AG08395 (cell line): Measurements from ENCODE around the gene PDE2A.
"Not testable (repeated sequence)": the region's sequence is repeated elsewhere in the genome, so short reads cannot be mapped to it uniquely, and the experiment has no call there.

Source experiments
- DNase-seq: peaks from one replicate; pipeline ENCODE4 v3.0.0; 2012; ENCODE audit warnings: mixed read lengths, low spot score

PDE2A gene

DNA sequence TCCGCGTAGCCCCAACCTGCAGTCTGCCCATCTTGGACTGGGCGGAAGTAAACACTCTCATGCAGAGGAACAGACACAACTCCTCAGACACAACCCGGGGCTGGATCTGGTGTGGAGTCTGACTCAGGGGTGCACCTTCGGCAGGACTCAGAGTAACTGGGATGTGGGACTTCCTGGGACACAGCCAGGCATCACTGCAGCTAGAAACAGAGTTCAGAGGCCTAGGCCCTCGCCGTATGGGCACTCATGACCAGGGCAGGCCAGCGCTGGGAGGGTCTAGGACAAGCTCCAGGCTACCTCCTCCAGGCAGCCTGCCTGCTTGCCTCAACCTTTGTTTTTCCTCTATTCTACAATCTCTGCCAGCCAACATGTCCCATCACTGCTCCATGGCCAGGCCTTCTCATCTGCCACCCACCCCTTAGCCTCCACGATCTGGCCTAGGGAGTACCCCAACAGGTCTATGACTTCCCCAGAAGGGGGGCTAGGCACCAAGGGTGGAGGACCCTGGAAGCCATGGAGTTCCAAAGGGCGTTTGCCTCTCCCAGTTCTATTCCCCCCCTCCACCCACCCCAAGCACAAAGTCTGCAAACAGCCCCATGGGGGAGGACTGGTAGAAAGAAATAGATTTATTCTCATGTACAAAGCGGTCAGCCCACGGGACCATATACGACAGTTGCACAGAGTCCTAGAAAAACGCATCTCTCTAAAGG, 98.5 kb downstream of the PDE2A start:
- DNase-seq: no peak

DNA sequence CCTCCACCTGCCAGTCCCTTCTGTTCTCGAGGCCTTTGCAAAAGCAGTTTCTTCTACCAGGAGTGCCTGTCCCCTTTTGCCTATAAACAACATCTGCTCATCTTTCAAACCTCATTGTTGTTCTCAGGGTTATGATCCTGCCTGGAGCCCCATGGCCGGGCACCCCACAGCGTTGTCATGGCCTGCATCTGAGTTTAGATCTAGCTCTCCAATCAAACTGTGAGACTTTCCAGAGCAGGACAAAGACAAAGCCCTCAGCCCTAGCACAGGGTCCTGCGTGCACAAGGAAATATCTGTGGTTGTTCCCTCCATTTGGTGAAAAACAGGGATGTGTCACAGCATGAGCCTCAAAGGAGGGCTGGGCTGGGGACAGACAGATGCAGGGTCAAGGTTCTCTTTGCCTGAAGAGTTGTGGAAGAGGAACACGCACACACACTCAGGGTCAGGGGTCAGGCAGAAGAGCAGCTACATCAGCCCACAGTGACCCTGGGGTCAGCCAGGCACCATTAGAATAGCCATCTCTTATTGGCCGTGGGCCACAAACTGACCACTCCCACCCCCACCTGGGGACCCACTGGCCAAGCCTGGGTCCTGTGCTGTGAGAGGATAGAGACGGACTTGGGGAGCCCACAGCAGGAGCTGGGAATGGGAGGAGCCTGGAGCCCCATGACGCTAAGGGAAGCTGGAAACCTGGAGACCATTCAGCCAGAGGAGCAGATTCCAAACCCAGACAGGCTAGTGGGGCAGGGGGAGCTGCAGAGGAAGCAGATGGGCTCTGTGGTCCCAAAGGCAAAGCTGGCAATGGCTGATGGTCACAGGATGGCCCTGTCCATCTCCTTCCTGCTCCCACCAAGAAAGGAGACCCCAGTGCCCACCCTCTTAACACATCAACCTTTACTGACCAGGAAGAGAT, 99.4 kb downstream of the PDE2A start:
- no peak for DNase-seq

DNA sequence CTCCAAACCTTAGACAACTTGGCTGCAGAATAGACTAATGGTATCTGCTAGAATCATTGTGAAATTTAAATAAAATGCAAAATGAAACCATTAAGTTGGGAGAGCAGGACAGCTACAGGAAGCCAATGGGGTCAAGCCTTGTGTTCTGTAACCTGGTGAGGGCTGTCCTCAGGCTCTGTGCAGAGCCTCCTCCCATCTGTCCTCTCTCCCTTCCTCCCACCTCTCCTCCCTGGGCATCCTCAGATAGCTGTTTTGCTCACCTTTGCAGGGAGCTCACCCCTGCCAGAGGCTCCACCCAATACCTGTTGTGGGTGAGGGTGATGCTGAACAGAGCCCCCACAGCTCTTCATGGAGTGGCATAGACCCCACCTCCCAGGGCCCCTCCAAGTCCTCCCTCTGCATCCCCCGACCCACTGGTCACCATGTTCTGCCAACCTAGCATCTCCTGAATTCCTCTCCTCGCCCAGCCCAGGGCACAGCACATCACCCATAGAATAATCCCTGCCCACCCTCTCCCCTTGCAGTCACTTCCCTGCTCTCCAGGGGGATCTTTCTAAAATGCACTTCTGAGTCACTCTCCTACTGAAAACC, 100.3 kb downstream of the PDE2A start:
- DNase-seq: no peak

DNA sequence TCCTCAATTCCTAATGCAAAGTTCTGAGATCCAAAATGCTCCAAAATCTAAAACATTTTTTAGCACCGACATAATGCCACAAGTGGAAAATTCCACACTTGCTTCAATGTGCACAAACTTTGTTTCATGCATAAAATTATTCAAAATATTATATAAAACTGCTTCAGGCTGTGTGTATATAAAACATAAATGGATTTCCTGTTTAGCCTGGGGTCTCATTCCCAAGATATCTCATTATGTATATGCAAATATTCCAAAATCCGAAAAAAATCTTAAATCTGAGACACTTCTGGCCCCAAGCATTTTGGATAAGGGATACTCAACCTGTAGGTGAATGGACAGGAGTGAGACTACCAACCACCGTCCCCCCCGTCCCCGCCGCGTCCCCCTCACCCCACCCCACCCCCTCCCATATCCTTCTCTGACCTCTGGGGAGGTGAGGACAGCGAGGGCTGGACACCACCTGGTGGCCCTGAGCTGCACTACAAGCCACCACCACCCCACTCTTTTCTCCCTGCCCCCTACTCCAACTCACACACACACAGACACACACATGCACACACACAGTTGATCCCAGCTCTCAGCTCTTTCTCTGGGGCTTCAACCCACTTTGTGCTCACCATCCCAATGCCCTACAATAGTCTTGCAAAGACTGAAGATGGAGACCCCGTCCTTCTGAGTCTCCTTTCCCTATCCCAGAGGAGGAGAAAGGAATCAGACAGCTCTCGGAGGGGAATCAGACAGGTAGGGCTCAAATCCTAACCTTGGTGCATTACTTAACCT, 101.0 kb downstream of the PDE2A start:
- DNase-seq: peak; percentile 71

DNA sequence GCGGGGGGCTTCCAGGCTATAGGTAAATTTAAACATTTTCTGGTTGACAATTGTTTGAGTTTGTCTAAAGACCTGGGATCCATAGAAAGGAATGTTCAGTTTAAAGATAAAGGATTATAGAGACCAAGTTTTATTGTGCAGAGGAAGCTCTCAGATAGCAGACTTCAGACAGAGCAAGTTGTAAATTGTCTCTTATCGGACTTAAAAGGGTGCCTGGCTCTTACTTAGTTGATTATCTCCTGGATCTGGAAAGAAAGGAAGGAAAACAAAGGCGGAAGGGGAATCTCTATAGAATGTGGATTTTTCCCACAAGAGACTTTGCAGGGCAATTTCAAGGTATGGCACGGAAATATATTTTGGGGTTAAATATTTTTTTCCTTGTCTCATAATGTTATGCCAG, 101.7 kb downstream of the PDE2A start:
- DNase-seq: not testable (repeated sequence)

DNA sequence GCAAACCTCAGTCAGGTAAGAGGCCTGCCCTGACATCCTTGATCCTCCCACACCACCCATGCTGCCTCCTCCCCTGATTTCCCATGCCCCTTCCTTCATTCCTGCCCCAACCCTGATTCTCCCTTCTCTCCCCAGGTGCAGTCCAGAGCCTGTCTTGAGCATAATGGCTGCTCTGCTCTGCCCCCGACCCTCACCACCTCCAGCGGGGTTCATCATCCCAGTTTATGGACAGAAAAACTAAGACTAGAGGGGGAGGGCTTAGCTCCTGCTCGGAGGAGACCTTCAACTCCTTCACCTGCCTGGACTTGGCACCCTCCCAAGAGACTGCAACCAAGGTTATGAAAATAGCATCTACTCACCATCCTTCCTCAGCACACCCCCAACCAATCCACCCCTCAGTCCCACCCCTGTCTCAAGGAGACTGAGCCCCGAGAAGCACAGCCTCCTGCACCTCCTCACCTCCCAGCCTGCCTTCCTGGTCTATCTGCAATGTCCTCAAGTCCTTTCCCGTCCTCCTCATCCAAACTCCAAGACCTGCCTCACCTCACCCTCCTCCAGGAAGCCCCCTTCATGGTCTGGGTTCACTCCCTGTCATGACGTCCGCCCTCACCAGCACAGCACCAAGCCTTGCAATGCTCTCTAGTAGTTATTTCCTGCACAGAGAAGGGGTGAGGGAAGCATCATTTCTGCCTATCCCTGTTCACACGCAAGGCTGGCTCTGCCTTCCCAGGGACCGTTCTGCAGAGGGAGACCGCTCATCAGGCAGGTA, 103.1 kb downstream of the PDE2A start:
- no peak for DNase-seq

DNA sequence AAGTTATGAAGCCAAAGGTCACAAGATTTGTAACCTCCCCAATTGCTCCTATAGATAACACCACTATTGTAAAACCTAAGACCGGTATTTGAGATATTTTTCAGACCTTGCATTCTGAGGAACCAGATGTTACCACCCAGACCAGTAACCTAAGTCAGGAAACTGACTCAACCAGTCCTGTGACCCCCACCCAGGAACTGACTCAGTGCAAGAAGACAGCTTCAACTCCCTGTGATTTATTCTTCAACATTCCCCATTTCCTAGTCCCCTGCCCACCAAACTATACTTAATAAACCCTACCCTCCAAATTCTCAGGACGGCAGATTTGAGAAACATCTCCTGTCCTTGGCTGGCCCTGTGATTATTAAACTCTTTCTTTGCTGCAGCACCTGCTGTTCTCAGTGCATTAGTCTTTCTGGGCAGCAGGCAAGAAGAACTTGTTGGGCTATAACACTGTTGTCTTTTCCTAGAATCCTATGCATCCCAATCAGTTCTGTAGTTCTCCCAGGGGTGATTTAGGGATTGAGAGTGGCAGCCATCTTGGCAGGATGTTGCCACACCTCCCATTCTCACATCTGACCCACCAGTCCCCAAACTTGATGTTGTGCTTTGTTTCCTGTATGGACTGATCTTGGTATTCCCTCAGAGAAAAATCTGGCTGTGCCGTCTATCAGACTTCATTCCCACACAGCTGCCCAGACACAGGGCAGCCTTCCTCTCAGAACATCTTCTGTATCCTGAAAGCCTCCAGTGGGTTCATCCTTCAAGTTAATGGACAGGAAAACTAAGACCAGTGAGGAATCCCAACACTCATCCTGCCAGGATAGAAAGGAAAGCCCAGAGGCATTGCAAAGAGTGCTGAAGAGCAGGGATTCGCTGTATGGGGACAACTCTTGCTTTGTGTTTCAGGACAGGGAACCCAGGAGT, 104.0 kb downstream of the PDE2A start:
- DNase-seq: no peak

DNA sequence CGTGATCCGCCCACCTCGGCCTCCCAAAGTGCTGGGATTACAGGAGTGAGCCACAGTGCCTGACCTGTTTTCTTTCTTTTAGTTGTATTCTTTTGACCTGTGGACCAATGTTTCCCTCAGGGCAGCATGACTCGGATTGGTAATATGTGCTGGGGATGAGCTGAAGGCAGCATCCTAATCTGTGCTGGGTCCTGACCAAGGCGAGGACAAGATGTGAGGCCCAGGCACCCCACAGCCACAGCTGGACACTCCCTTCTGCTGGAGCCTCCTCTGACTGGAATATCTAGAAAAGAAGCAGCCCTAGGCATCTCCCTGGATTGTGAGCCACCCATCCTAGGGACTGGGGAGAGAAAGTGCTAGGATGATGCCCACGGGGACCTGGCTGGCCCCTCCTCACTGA, 105.4 kb downstream of the PDE2A start:
- peak; percentile 59 for DNase-seq

DNA sequence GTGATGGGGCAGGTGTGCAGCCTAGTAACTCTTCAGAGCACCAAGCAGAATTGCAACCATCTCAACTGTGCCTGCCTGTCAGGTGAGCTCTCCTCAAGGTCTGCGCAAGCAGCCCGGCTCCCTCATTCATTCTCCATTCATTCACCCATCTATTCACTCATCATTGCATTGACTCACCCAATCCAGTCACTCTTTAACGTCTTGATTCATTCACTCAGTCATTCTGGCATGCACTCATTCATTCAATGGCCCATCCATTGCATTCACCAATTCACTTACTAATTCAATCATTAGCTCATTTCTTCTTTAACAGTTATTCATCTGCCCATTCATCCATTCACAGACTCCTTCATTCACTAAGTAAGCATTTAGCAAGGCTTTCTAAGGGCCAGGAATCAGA, 111.8 kb downstream of the PDE2A start:
- no peak for DNase-seq

DNA sequence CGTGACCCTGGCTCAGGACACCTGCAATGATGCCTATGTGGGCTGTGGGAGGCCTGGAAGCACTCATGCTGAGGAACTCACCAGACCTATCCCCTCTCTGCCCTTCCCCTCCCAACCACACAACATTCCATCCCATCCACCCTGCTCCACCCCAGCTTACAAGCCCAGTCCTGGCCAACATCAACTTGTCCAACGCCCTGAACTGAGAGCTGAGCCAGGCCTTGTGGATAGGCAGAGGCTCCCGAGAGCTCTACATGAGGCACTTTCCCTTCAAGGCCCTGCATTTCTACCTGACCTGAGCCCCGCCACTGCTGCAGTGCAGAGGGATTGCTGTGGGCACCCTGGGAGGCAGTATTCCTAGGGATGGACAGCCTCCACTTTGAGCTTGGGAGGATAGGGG, 112.4 kb downstream of the PDE2A start:
- no peak for DNase-seq

DNA sequence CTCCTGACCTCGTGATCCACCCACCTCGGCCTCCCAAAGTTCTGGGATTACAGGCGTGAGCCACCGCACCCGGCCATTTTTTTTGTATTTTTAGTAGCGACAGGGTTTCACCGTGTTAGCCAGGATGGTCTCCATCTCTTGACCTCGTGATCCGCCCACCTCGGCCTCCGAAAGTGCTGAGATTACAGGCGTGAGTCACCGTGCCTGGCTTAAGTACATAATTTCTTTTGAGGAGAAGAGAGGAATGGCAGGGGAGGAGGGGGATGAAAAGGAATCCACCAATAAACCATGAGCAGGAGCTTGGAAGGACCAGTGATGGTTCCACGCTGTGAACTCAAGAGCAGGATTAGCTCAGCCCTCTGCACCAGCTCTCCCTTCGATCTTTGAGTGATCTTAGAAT, 113.4 kb downstream of the PDE2A start:
- DNase-seq: not testable (repeated sequence)

DNA sequence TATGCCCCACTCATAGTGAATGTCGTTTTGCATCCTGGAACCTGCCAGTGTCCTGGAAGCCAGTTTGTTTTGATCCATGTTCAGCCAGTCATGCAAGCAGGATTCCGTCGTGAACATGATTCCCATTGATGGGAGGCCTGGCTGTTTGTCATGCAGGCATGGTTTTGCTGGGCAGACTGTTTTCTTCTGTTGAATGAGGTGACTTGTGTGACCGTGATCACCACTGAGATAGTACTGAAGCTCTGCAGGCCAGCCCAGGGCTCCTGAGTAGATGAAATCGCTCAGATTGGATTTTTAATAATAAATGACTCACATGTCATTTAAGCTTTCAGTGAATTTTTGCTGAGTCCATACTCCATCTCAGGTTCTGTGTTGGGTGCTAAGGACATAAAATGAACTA, 117.8 kb downstream of the PDE2A start:
- DNase-seq: no peak

DNA sequence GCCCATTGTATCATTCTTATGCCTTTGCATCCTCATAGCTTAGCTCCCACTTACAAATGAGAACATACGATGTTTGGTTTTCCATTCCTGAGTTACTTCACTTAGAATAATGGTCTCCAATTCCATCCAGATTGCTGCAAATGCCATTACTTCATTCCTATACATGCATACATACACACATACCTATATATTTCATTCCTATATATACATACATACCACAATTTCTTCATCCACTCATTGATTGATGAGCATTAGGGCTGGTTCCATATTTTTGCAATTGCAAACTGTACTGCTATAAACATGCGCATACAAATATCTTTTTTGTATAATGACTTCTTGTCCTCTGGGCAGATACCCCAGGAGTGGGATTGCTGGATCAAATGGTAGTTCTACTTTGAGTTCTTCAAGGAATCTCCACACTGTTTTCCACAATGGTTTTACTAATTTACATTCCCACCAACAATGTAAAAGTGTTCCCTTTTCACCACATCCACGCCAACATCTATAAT, 119.2 kb downstream of the PDE2A start:
- not testable (repeated sequence) for DNase-seq

DNA sequence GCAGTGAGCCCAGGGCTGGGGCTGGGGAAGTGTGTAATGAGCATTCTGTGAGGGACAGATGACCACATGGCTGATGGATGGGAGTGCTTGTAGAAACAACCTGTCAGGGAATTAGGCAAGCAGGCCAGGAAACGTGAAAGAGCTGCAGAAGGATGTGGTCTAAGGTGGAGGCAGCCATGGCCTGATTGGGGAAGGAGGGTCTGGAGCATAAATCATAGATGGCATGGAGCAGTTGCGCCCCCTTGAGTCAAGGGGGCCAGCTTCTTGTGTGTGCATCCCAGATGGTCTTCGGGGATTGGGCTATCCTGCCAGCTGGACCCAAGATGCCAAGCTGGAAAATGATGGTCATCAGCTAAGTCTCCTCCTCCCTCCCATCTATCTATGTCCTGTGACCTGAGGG, 120.5 kb downstream of the PDE2A start:
- DNase-seq: no peak

DNA sequence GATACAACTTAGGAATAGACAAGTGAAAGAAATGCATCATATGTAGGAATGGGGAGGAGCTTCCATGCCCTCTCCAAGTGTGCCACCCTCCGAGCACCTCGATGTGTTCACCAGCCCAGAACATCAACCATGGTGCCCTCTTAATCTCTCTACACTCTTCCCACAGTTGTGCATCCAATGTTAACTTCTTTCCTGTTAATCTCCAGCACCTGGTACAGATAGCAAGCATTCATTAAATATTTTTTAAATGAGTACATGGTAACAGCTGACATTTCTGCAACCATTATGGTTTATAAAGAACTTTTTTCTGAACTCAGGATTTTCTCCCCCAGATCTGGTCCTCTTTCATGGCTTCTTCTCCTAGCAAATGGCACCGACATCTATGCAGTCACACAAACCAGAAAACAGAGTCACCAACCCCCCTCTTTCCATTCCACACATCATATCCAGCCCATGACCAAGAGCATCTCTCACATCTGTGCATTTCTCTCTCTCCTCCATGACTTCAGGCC, 121.8 kb downstream of the PDE2A start:
- no peak for DNase-seq

DNA sequence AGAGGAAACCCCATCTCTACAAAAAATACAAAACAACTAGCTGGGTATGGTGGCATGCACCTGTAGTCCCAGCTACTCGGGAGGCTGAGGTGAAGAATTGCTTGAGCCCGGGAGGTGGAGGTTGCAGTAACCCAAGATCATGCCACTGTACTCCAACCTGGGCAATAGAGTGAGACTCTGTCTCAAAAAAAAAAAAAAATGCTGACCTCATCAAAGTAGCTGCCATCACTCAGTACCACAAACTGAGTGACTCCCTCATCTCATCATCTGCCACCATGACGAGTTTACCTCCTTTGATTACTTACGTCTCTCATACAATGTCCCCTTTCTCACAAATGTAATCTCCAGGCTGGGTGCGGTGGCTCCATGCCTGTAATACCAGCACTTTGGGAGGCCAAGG, 122.7 kb downstream of the PDE2A start:
- DNase-seq: no peak

DNA sequence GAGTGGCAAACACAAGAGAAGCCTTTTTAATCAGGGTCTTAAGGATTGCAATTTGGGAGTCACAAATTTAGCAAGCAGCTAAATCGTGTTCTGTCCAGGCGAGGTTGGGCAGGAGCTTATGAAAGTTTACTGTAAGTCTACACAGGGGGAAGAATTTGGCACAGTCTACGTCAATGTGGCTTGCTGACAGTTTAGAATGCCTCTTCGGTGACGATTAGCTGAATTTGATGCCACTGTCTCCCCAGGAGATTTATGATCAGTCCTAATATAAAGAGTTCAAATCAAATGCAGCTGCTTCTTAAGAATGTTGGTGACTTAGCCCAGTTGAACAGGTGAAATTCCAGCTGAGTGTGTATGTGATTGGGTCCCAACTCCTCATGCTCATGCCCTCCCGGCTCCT, 125.8 kb downstream of the PDE2A start:
- no peak for DNase-seq

DNA sequence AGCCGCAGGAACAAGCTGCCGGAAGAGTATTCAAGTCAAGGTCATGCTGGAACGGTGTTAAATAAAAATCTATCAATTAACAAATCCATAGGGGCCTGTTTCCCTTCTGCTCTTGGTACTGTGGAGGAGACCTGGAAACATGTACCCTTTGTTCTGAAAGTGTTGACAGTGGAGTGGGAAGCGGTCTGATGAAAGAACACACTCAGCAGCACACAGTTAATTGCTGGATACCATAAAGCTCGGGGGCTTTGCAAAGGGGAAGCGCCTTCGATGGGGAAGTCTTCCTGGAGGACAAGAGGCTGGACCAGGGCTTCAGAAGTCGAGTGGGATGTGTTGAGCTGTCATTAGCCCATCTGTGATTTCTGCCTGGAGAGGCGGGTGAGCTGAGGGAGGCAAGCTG, 127.4 kb downstream of the PDE2A start:
- no peak for DNase-seq

DNA sequence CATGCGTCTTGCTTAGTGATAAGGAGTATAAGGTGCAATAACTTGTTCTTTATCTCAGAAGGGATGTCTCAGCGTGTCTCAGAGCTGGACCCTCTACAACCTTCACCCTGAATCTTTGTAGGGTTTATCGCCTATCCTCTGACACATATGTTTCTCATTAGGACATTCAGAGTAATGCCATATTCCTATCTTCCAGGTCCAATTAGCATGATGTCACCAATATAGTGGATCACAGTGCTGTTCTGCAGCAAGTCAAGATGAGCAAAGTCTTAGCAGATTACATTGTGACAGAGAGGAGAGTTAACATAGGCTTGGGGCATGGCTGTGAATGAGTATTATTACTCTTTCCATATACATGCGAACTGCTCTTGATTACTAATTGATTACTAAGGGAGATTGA, 129.6 kb downstream of the PDE2A start:
- DNase-seq: no peak
